ENCODE measurements around the gene SH2D4B.

Gene SH2D4B

DNA sequence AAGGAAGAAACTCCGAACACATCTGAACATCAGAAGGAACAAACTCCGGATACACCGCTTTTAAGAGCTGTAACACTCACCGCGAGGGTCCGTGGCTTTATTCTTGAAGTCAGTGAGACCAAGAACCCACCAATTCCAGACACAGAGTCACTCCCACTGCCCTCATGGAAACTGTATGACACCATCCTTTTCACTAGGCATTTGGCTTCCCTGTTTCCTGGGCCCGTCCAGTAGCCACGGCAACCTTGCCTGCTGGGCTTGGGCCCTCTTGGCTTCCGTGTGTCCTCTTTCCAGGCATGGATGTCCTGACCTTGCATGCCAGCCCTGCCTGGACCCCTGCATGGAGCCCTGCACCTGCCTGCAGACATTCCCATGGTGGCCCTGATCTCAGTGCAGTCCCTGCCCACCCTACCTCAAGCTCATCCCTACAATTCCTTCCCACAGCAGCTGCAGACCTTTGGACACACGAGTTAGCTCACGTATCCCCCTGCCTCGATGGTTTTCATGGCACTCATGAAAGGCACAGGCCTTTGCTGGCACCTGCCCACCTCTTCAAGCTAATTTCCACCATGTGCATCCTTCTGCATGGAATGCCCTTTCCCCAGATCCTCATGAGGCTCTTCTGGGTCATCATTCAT lies 6.7 kb downstream of the SH2D4B start:
- DNase-seq (ENCODE audit: low spot score): no peak

DNA sequence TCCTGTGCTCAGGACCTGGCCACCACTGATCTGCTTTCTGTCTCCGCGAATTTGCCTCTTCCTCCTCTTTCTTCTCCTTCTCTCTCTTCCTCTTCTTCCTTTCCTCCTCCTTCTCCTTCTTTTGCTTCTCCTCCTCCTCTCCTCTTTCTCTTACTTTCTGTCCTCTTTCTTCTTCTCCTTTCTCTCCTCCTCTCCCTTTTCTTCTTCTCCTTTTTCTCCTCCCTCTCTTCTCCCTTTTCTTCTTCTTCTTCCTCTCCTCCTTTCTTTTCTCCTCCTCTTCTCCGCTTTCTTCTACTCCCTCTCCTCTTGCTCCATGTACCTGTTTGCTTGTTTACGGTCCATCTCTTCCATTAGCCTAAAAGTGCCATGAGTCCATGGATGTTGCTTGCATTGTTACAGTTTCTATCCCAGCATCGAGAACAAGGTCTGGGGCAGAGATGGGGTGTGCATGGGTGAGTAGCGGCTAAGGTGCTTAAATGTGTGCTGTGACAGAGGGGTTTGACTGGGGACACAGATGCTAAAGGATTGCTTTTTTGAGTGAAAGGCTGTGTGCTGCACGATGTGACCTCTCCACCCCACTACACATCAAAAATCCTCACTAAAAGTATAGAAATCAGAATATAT lies 7.7 kb downstream of the SH2D4B start:
- DNase-seq (ENCODE audit: low spot score): no peak

DNA sequence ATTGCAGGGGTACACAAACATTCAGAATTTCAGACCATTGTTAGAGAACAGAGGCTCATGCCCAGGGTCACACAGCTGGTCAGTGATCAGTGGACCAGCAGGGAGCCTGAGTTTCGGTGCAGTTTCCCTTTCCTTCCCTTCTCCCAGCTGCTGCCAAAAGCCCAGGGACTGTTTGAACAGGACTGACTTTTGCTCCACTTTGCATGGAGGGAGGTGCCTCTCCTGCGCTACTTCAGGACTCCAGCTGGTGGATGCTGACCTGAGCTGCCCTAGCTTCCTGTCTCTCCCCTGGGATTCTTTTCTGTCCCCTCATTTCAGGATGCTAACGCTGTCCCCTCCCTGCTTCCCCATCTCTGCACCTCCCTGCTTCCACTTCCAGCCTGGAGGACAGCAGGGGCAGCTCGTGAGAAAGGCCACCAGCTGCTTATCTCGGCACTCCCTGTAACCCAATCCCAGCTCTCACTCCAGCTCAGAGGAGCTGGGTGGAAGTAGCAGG lies 14.5 kb downstream of the SH2D4B start:
- DNase-seq (ENCODE audit: low spot score): no peak

DNA sequence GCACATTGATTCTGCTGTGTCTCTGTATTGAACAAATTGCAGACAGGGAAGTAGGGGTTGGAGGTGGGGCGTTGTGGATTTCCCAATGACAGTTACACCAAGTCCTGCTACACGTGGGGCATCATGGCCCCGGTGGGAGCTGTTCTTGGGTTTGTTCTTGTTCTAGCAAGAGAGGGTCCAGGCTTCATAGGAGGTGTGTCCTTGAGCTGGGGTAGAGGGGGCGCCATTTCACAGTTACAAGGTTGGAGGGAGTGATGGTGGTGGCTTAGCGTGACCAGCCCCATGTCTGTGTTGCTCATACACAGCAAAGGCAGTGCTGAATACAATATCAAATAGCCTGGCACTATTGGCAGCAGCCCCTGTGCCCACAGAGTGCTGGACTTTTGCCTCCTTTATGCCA lies 15.7 kb downstream of the SH2D4B start:
- no peak for DNase-seq (ENCODE audit: low spot score)

DNA sequence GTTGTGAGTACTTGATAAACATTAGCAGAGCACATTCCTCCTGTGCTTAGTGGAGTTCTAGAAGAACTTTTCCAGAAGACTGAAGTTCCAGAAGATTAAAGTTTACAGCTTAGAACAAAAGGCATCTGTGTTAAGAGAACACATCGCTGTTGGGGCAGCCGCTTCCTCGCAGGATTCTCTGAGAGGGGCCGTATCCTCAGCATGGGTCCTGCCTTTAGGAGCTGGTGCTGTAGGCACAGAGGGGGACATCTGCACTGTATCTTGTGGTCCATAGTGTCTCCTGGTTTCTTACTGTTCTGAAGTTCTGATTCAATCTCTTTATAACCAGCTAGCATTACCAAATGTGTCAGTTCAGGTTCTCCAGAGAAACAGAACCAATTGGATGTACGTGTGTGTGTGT lies 16.3 kb downstream of the SH2D4B start:
- DNase-seq (ENCODE audit: low spot score): no peak

DNA sequence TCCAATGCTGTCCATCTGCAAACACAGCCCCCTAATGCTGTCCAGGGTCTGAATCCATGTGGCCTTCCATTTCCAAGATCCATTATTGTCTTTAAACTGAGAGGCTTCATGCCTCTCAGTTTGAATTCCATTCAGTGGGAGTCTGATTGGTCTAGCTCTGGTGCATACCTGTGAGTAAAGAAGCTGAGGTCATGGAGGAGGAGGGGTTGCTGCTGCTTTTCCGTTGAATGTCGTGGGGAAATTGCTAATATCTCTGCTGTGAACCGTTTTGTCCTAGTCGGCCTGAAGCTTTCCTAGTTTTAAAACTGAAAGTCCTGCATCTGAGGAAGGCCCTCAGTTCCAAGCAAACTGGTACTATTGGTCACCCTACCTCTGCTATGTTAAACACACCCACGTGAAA lies 17.7 kb downstream of the SH2D4B start:
- no peak for DNase-seq (ENCODE audit: low spot score)

DNA sequence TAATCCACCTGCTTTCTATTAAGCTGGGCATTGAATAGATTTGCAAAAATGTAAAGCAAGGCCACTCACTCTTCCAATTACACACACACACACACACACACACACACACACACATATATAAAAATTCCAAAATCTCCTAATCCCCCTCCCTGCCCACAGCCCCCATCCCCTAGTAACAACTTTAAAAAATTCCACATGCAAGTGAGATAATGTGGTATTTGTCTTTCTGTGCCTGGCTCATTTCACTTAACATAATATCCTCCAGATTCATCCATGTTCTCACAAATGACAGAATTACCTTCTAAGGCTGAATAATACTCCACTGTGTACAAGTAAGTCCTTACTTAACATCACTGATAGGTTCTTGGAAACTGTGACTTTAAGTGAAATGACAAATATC lies 24.2 kb downstream of the SH2D4B start:
- no peak for DNase-seq (ENCODE audit: low spot score)

DNA sequence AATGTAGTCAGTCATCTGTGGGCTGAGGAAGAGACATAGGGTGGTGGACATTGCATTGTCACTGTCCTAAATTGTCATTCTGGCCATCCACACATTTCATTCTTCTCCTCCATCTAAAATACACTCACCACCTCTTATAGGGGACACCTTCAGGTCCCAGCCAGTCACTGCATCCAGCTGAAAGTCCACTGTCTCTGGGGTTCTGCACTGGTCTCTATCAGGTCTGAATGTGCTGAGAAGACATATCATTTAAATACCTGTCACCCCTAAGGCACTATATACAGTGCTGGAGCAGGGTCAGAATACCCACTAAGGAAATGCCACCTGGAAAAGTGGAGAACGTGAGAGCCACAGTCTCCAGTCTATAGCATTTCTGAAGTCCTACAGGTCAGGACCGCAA lies 29.6 kb downstream of the SH2D4B start:
- no peak for DNase-seq (ENCODE audit: low spot score)

DNA sequence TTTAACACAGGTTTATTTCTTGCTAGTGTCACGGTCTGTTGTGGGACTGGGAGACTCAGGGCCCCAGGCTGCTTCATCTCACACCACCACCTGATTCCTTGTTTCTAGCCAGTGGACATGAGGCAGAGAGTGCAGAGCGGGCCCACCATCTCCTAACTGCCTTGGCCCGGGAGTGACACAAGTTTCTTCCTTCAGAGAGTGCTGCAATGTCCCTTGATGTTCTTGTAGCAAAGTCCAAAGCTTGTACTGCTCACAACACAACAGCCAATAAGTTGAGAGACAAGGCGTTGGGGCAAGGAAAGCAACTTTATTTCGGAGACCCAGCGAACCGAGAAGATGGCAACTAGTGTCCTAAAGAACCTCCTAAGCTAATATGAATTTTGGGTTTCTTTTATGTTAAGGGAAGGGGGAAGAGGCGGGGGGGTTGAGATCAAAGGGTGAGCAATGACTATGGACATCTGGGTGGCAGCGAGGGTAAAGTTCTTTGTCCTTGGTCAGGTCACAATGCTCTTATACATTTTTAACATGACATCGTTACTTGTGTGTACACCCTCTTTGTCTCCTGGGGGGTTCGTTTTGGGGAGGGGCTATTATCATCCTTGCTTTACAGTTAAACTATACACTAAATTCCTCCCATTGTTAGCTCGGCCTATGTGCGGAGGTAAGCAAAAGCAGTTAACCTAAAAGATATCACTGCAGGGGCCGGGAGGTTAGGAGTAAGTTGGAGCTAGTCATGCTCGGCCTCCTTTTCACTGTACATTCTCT lies 31.6 kb downstream of the SH2D4B start:
- no peak for DNase-seq (ENCODE audit: low spot score)

DNA sequence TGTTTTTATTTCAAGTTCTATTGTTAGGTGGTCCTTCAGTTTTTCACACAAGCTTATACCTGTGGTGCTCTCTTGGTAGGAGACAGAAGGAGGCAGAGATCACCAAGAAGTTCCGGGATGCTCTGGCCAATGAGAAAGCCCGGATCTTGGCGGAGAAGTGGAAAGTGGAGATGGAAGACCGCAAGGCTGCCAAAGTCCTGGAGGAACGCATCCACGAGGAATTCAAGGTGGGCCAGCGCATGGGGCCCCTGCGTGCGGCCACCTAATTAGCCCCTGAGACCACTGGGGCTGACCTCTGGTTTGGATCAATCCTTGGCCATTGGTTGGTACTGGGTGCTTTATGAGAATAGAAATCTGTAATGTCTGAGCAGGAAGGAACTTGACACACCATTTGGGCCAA lies 33.6 kb downstream of the SH2D4B start:
- DNase-seq (ENCODE audit: low spot score): no peak

DNA sequence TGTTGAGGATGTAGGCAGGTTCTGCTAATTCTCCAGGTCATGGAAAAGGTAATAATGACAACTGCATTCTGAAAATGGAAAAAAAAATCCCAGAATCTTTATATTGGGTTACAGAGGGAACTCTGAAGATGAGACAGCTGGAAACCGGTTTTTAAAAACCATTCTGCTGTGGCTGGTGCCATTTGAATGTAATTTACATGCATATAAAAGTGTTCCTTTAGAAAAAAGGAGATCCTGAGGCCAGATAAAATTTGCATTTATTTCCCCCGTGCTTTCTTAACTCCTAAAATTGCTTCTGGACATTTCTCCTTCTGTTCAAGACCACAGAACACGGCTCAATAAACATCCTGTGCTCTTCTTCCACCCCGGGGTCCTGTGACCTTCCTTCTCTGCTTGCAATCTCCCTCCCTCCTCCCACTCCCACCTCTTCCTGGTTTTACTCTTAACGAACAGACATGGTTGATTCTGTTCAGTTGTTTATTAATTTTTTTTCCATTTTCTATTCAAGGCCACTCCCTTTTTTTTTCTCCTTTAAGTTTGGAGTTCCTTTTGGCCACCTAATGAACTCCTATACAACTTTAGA lies 41.6 kb downstream of the SH2D4B start:
- DNase-seq (ENCODE audit: low spot score): no peak

DNA sequence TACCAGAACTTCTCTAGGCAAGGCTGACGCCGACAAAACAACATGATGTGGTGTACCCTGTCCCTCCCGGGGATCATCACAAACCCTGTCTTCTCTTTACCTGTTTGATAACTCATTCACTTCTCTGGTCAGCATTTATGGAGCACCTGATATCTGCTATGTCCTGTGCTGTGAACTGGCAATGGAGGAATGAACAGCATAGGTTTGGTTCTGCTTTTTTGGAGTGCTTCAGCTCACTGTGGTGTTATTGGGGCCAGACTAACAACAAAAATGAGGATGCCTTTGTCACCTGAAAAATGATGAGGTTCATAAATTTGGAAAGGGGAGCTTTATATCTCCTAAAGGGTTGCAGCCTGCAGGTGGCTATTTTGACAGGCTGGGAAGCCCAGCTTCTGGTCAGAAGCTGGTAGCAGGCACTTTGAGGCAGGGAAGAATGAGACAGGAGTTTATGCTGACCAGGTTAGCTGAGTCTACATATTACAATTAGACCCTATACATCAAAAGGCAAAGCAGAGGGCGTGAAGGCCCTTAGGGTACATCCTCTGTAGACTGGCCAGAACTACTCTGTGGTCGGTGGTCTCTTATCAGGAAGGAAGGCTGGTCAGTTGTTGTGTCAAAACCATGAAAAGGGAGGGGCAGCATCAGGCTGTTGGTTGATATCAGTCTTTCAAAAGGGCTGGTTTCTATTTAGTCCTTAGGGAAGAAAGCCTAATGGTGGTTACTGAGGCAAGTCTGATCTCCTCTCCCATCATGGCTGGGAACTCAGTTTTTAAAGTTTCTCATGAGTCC lies 42.3 kb downstream of the SH2D4B start:
- DNase-seq (ENCODE audit: low spot score): no peak

DNA sequence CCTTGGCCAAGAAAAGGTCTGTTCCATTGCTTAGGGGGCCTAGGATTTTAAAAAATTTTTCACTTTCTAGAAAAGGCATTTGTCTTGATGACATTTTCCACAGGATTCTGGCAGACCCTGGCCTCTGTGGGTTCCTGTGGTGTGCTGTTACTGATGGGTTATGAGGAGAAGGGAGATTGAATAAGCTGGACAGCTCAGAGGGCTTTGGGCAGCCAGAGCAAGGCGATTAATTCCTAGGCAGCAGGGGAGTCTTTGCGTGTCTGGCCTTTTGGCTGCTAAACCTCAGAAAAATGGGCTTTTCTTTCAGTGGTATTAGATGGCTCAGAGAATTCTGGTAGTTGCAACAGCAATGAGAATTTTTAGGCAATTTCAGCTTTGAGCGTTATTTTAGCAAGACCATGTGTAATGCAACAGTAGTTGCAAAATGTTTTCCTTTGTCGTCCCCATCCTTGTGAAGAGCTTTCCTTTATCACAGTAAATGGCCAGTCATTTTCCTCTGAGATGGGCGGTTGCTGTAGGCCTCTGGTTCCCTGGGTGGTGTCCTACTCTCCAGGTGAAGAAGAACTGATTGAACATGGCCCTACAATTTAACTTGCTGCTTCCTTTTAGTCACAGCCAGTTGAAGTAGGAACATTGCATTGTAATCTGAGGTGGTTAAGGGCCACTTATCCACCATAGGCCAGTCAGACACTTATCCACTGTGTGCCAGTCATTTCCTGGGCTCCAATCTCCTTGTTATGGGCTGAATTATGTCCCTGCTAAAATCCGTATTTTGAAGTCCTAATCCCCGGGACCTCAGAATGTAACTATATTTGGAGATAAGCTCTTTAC lies 43.2 kb downstream of the SH2D4B start:
- DNase-seq (ENCODE audit: low spot score): no peak

DNA sequence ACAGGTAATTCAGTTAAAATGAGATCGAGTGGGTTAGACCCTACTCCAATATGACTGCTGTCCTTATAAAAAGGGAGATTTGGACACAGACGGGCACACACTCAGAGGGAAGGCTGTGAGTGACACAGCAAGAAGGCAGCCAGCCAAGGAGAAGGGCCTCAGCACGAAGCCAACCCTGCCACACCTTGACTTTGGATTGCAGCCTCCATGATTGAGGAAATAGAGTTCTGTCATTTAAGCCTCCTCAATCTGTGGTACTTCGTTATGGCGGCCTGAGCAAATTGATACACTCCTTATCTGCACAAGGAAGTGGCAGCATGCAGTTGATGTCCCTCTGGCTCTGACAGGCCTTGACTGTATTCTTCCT lies 43.8 kb downstream of the SH2D4B start:
- DNase-seq (ENCODE audit: low spot score): no peak

DNA sequence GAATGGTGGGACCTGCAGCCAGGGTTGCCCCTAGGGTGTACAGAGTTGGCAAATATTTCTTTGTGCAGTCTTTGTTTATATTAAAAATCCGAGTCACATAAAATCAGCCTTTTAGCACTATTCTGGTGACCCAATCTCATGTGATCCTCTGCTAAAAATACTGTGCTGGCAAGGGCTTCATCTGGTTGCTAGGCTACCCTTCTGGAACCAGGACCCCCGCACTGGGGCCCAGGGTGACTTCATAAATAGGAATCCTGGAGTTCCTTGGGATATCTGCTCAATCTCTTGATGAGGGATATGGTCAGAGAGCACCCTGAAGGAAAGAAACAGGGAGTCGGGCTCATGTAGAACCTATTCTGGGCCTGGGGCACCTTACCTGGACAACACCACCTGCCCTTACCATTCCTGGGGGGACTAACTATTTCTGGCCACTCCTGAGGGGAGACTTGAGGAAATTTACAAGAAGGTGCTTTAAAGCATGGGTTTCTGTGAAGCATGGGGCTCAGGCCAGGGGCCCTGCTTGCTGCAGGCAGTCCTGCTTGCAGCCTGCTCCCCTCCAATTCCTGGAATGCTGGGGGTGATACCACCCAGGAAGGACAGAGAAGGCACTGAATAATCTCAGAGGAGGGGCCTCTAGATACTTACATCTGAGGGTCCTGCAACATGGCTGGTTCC lies 44.7 kb downstream of the SH2D4B start:
- no peak for DNase-seq (ENCODE audit: low spot score)

DNA sequence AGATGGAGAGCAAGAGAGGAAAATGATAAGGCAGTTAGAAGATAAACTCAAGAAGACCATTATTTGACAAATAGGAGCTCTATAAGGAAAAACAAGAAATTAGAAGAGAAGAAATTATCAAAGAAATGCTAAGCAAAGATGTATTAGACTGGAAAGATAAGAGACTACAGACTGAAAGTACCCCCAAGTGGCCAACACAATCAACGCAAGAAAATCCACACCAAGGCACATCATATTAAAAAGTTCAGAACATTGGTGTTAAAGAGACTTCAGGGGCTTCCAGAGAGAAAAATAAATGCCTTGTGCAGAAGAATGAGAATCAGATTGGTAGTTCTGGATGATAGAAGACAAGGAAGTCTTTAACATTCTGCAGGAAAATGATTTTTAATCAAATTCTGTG lies 46.0 kb downstream of the SH2D4B start:
- no peak for DNase-seq (ENCODE audit: low spot score)

DNA sequence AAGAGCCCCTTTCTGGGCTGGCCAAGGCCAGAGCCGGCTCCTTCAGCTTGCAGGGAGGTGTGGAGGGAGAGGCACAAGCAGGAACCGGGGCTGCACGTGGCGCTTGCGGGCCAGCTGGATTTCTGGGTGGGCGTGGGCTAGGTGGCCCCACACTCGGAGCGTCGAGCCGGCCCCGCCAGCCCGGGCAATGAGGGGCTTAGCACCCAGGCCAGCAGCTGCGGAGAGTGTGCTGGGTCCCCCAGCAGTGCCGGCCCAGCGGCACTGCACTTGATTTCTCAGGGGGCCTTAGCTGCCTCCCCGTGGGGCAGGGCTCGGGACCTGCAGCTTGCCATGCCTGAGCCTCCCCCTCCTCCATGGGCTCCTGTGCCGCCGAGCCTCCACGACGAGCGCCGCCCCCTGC lies 48.1 kb downstream of the SH2D4B start:
- DNase-seq (ENCODE audit: low spot score): no peak

DNA sequence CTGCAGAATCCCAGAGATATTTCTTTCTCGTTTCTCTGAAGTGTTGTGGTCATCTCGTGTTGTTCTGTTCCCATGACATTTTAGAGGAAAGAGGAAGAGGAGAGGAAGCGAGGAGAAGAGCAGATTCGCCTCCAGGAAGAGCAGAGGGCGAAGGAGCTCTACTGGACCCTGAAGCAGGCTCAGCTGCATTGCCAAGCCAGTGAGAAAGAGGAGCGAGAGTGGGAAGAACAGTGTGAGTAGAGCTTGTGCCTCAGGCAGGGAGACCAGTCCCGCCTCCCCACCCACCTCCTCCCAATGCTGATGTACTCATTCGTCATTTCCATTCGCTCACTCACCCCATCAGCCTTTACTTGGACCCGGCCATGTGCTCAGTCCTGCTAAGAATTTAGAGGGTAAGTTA lies 50.8 kb downstream of the SH2D4B start:
- no peak for DNase-seq (ENCODE audit: low spot score)

DNA sequence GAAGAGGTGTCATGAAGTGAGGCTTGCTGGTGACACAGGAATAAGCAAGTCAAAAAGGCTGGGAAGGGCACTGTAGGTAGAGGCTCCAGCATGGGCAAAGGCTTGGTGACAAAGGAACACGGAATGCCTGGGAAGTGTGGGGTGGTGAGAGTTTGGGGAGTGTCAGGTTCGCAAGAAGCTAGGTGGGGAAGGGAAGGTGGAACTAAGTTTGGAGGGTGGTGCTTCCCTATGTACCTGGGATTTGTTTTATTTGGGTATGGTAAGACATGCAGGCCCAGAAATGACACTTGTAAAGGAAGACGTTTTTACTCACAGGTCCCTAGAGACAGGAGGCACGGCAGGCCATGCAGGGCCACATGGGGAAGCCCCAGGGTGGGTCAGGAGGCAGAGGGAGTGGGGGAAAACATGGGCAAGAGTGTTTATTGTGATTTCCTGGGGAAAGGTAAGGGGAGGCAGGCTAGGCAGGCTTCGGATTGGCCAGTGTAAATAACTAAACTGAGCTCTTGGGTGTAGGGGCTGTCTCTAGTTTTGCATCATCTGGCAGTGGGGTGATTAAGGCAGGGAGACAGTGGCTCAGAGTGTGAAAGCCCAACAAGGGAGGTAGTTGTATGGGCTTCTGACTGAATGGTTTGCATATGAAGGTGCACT lies 52.1 kb downstream of the SH2D4B start:
- DNase-seq (ENCODE audit: low spot score): no peak

DNA sequence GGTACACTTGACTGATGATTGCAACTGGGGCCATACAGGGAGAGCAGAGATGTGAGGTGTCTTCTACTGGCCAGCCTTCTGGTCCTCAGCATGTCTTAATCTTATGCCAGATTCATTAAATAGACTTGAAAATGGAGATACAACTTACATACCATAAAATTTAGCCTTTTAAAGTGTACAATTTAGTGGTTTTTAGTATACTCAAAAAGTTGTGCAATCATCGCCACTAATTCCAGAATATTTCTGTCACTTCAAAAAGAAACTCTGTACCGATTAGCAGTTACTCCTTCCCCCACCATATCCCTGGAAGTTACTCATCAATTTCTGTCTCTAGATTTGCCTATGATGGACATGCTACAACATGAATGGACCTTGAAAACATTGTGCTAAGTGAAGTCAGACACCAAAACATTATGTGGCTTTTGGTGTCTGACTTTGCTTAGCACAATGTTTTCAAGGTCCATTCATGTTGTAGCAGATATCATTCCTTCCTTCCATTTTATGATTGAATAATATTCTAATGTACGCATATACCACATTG lies 53.0 kb downstream of the SH2D4B start:
- DNase-seq (ENCODE audit: low spot score): no peak

Data from hematopoietic multipotent progenitor cell treated with erythropoietin and hydrocortisone succinate and interleukin-3 and kit ligand, for 15 days (in vitro differentiated cells).